GM12878 (cell line): ENCODE results near the gene ANGEL2. TPM values are rescaled to one million over a fixed set of nuclear protein-coding genes. Genes with fewer than 3 reads are reported as not detected.
A peak's percentile ranks its signal among the peaks of the same experiment; 100 is the strongest.

ENCODE experiments used
- ATAC-seq: fragments of 200-7000 bp; cut with Tn5 transposase; 3 replicates; pipeline ENCODE4 v1.9.1; 2020; ENCODE audit warnings: mild to moderate bottlenecking, moderate library complexity
- BruUV-seq: library from RNA; stranded (reverse); fragments of 400-500 nt; replicated peaks from 2 replicates; lab custom pipeline; 2021; lab: Mats Ljungman, UMichigan
- CTCF ChIA-PET: fragments of 300-600 bp; sonication (Branson Sonifier 250); formaldehyde crosslinking; extraction: SDS; loops from one replicate; lab custom pipeline; 2021; ENCODE audit warnings: inconsistent platforms; lab: Yijun Ruan, JAX
- POLR2A ChIA-PET: fragments of 350-600 bp; formaldehyde crosslinking; extraction: SDS; loops from one replicate; lab custom pipeline; 2021; ENCODE audit warnings: inconsistent platforms; lab: Charles Lee
- RAD21 ChIA-PET: fragments of 300-600 bp; sonication (Branson Sonifier 250); formaldehyde crosslinking; loops from one replicate; lab custom pipeline; 2023; ENCODE audit warnings: antibody characterized with exemption; ENCODE audit not compliant: unreplicated experiment; lab: Charles Lee
- SMC1A ChIA-PET: fragments of 300-600 bp; sonication (Branson Sonifier 250); formaldehyde crosslinking; loops from one replicate; lab custom pipeline; 2023; ENCODE audit not compliant: unreplicated experiment, uncharacterized antibody; lab: Charles Lee
- DNase-seq: peaks from one replicate; pipeline ENCODE4 v3.0.0-alpha.2; 2011; ENCODE audit warnings: low read depth, low spot score
- FAIRE-seq: peaks from 3 replicates; lab custom pipeline; 2011; peaks lifted over from hg19 to GRCh38; lab: Jason Lieb, UNC
- H2AFZ ChIP-seq: 2 replicates; pipeline ENCODE4 v1.6.0; 2011; ENCODE audit warnings: low read depth, low read length, control low read depth; ENCODE audit not compliant: control insufficient read depth
- H3K27ac ChIP-seq: 2 replicates; pipeline ENCODE4 v1.5.1; 2011; ENCODE audit warnings: control low read depth; ENCODE audit not compliant: control insufficient read depth, insufficient read depth
- H3K27me3 ChIP-seq, 2 experiments: replicated peaks in 1 of 2; 2 replicates each; pipeline versions ENCODE4 v1.6.0 to v1.6.1; 2011; ENCODE audit warnings: low read length in 1 of 2; ENCODE audit not compliant: control insufficient read depth in 2 of 2, insufficient read depth in 2 of 2
- H3K36me3 ChIP-seq, 2 experiments: 2 replicates each; pipeline ENCODE4 v1.5.1; 2011; ENCODE audit warnings: low read length in 1 of 2; ENCODE audit not compliant: control insufficient read depth in 2 of 2, insufficient read depth in 2 of 2
- H3K4me1 ChIP-seq: 2 replicates; pipeline ENCODE4 v1.6.1; 2011; ENCODE audit warnings: mild to moderate bottlenecking, low read length, moderate library complexity, mixed read lengths; ENCODE audit not compliant: control insufficient read depth, insufficient read depth
- H3K4me2 ChIP-seq: 2 replicates; pipeline ENCODE4 v1.6.0; 2011; ENCODE audit warnings: control low read depth; ENCODE audit not compliant: control insufficient read depth, insufficient read depth
- H3K4me3 ChIP-seq: fragments of 200-600 bp; sonication (generic); 2 replicates; pipeline ENCODE4 v1.5.1; 2016
- H3K79me2 ChIP-seq: 2 replicates; pipeline ENCODE4 v1.6.0; 2011; ENCODE audit warnings: low read length; ENCODE audit not compliant: control insufficient read depth, insufficient read depth
- H3K9ac ChIP-seq: 2 replicates; pipeline ENCODE4 v1.8.0; 2011; ENCODE audit warnings: low read length, control low read depth, mixed read lengths; ENCODE audit not compliant: control insufficient read depth, insufficient read depth
- H3K9me3 ChIP-seq: replicated peaks from 3 replicates; pipeline ENCODE4 v1.5.1; 2011; ENCODE audit warnings: mild to moderate bottlenecking, low read length; ENCODE audit not compliant: control insufficient read depth, insufficient read depth
- H4K20me1 ChIP-seq: 2 replicates; pipeline ENCODE4 v1.6.0; 2011; ENCODE audit not compliant: control insufficient read depth, insufficient read depth
- BRCA1 ChIP-seq: IDR thresholded peaks from 2 replicates; pipeline ENCODE4 v1.6.1; 2011; ENCODE audit warnings: low read depth, low read length, improper control_type of control experiment
- E4F1 ChIP-seq: fragments of 450-650 bp; IDR thresholded peaks from 2 replicates; pipeline ENCODE4 v1.6.1; 2018; ENCODE audit warnings: borderline replicate concordance, mild to moderate bottlenecking; ENCODE audit not compliant: partially characterized antibody
- KAT2A ChIP-seq: conservative IDR thresholded peaks from 2 replicates; pipeline ENCODE4 v1.6.1; 2011; ENCODE audit warnings: low read depth, low read length; ENCODE audit not compliant: control insufficient read depth
- SREBF1 ChIP-seq: IDR thresholded peaks from 2 replicates; pipeline ENCODE4 v1.6.1; 2012; ENCODE audit warnings: mild to moderate bottlenecking, low read length
- TCF12 ChIP-seq: IDR thresholded peaks from 2 replicates; pipeline ENCODE4 v1.6.1; 2011; ENCODE audit warnings: low read depth, mild to moderate bottlenecking, low read length
- ZBTB33 ChIP-seq: fragments of 450-650 bp; IDR thresholded peaks from 2 replicates; pipeline ENCODE4 v1.6.1; 2017; ENCODE audit warnings: mild to moderate bottlenecking
- ZBTB4 ChIP-seq: fragments of 450-650 bp; formaldehyde crosslinking; IDR thresholded peaks from 2 replicates; pipeline ENCODE4 v1.4.0; 2022; ENCODE audit warnings: mild to moderate bottlenecking, moderate library complexity
- WGBS: methylation state at CpG from one replicate; pipeline ENCODE4 v1.1.6; 2016; ENCODE audit warnings: low lambda C conversion rate; ENCODE audit not compliant: insufficient replicate concordance, insufficient coverage; ENCODE audit errors: missing lambda C conversion rate; 5-methylcytosine and 5-hydroxymethylcytosine counted together
- in situ Hi-C: fragments of 300-500 bp; cut with MboI; formaldehyde crosslinking; loops from 9 replicates; pipeline ENCODE4 v1.14.3; 2018; ENCODE audit warnings: mixed read lengths
- intact Hi-C: fragments of 100-400 bp; cut with micrococcal nuclease; formaldehyde crosslinking; loops from one replicate; pipeline ENCODE4 v1.14.2; 2022; ENCODE audit not compliant: unreplicated experiment
- polyA plus RNA-seq, 11 experiments: library from polyadenylated mRNA; depleted of rRNA in 4 of 11; unstranded in 6 of 11; stranded (reverse) in 5 of 11; fragments of >200 nt; fragmentation: Nextera tagmentation in 4 of 11; fragmentation: Illumina TruSeq in 1 of 11; extraction: Ambion mirVana in 4 of 11; extraction: Trizol in 1 of 11; gene quantifications; 1 replicate in 1 of 11; 2 replicates in 10 of 11; pipeline versions ENCODE4 v1.2.1 to v1.2.3, GENCODE V29; 2011 to 2016; ENCODE audit warnings: inconsistent platforms in 2 of 11, missing spikeins in 2 of 11, low read depth in 1 of 11
- total RNA-seq, 4 experiments: library from RNA; depleted of rRNA in 3 of 4; stranded (reverse); fragments of >200 nt in 3 of 4; fragmentation: Illumina TruSeq in 1 of 4; extraction: Trizol in 1 of 4; gene quantifications; 2 replicates each; pipeline versions ENCODE4 v1.2.1 to v1.2.3, GENCODE V29; 2013 to 2021

ANGEL2 gene
- total and polyA plus RNA-seq, 10 of the 15 experiments (the other 5 are each of a cell fraction or from before 2014, with no cell fraction given), result 6.3 to 53.9 (median 30.7) TPM

GRCh38 chr1:212981025-212981495 is 34.6 kb downstream of the ANGEL2 start (continued):
- TF ChIP-seq ZBTB33, result no peak
- no peak for TF ChIP-seq SREBF1
- TF ChIP-seq, all 136 proteins: peak for 0

GRCh38 chr1:212980123-212980785 is 35.4 kb downstream of the ANGEL2 start:
- no TSS peak for BruUV-seq
- in situ Hi-C loops, result no loop called here
- Histone ChIP-seq H3K27me3 (no peaks in the 10 kb centered on the region), H4K20me1 (no peaks in the 10 kb centered on the region), H3K9me3 (no peaks in the 10 kb centered on the region), H2AFZ (no peak overlapping the region; the same call in 1 of the 2 replicates), H3K4me2 (peak overlapping the region; percentile 66), H3K27ac (peak overlapping the region; percentile 93), H3K4me1 (peaks cover 56% of the 10 kb centered on the region), H3K36me3 (peaks cover 2 to 7% of the 10 kb centered on the region in 2 experiments), H3K4me3 (no peak overlapping the region), H3K79me2 (peaks cover 4% of the 10 kb centered on the region; the same call in 1 of the 2 replicates), H3K9ac (peak overlapping the region; percentile 41; the same call in 1 of the 2 replicates)
- ChIA-PET RAD21 (interaction anchor here (0.7 to 7.3 kb wide), 18 partner anchors 8 to 503 kb away, joined by 3 to 73 read pairs (median 5); partner anchors contain the start of genes FLVCR1, NSL1 and TATDN3), CTCF (interaction anchor here (0.5 to 8.0 kb wide), 15 partner anchors 14 to 282 kb away, joined by 3 to 61 read pairs (median 6); partner anchors contain the start of gene VASH2), POLR2A (interaction anchor here (0.6 to 6.1 kb wide), 10 partner anchors 8 to 189 kb away, joined by 3 to 71 read pairs (median 4); partner anchors contain the start of genes FLVCR1, NSL1, TATDN3 and VASH2), SMC1A (interaction anchor here (0.6 to 7.8 kb wide), 21 partner anchors 10 to 290 kb away, joined by 3 to 86 read pairs (median 4); partner anchors contain the start of gene VASH2)
- FAIRE-seq (no peak), ATAC-seq (peak; percentile 1), DNase-seq (no peak)
- intact Hi-C loops, result no loop called here
- WGBS, result 78% methylated on average over 7 of the region's 7 CpGs
- TF ChIP-seq E4F1 (no peak), ZBTB4 (CRISPR knock-in tag) (no peak), KAT2A (no peak), BRCA1 (no peak), TCF12 (no peak)
